Hippocampal formation (tissue), 2 donors: ENCODE results near the gene NUDT14.

Source experiments
- DNase-seq, 2 donors: peaks; one replicate each; lab custom pipeline; 2025; lab: John Stamatoyannopoulos, UW

NUDT14 gene

GRCh38 chr14:105212541-105213300, 31.6 kb upstream of the NUDT14 start:
- DNase-seq = no peak

- no peak for DNase-seq
Observed at GRCh38 chr14:105211758-105212089, 30.6 kb upstream of the NUDT14 start.

- no peak for DNase-seq
Observed at GRCh38 chr14:105211086-105211757, 30.1 kb upstream of the NUDT14 start.

- DNase-seq = no peak
Observed at GRCh38 chr14:105210266-105211025, 29.3 kb upstream of the NUDT14 start.

GRCh38 chr14:105209646-105210045, 28.5 kb upstream of the NUDT14 start:
- no peak for DNase-seq

GRCh38 chr14:105209091-105209490, 28.0 kb upstream of the NUDT14 start:
- DNase-seq = no peak

- DNase-seq = no peak
Observed at GRCh38 chr14:105208738-105209075, 27.6 kb upstream of the NUDT14 start.

- no peak for DNase-seq
Observed at GRCh38 chr14:105207996-105208737, 27.1 kb upstream of the NUDT14 start.

- no peak for DNase-seq
Observed at GRCh38 chr14:105207460-105207901, 26.4 kb upstream of the NUDT14 start.

- no peak for DNase-seq
Observed at GRCh38 chr14:105206873-105207272, 25.8 kb upstream of the NUDT14 start.

GRCh38 chr14:105205673-105206208, 24.6 kb upstream of the NUDT14 start:
- DNase-seq = no peak

- no peak for DNase-seq
Observed at GRCh38 chr14:105204931-105205672, 24.0 kb upstream of the NUDT14 start.

- peak; percentile 36 to 41 for DNase-seq
Observed at GRCh38 chr14:105204206-105204930, 23.3 kb upstream of the NUDT14 start.

- DNase-seq = no peak
Observed at GRCh38 chr14:105203701-105204100, 22.6 kb upstream of the NUDT14 start.

GRCh38 chr14:105203057-105203531, 22.0 kb upstream of the NUDT14 start:
- DNase-seq = peak; percentile 11 to 55

- DNase-seq = no peak
Observed at GRCh38 chr14:105201925-105202513, 20.9 kb upstream of the NUDT14 start.

GRCh38 chr14:105201156-105201924, 20.2 kb upstream of the NUDT14 start:
- DNase-seq = no peak

- no peak for DNase-seq
Observed at GRCh38 chr14:105200641-105201040, 19.5 kb upstream of the NUDT14 start.

GRCh38 chr14:105200074-105200473, 19.0 kb upstream of the NUDT14 start:
- no peak for DNase-seq
